Measurements from ENCODE around the gene MSTO1. TPM values are rescaled to one million over a fixed set of nuclear protein-coding genes. Genes with fewer than 3 reads are reported as not detected.

Gene MSTO1
- total RNA-seq, result 13.4 and 19.5 TPM in 2 replicates

GRCh38 chr1:155609515-155610256 is at the start of gene MSTO1:
Gene MSTO1, plus strand, starts transcription at chr1:155610218. Its CDS starts 31 bp downstream, at chr1:155610249.

GRCh38 chr1:155562581-155563376 is 47.2 kb upstream of the MSTO1 start, which contains the start of gene ASH1L:
Gene ASH1L, minus strand, starts transcription at chr1:155562803. Its CDS starts 41,284 bp downstream, at chr1:155521519.

Other genes with a start within 250 kb of the MSTO1 start
- gene ASH1L, start 47.4 kb upstream of the MSTO1 start, total RNA-seq, result 6.2 and 8.4 TPM in 2 replicates
- gene YY1AP1, start 78.6 kb downstream of the MSTO1 start, total RNA-seq, result 21.2 and 24.7 TPM in 2 replicates
- gene DAP3, start 78.9 kb downstream of the MSTO1 start, total RNA-seq, result 80.0 and 83.1 TPM in 2 replicates
- 13.6 and 16.8 TPM in 2 replicates for gene GON4L, start 247.0 kb downstream of the MSTO1 start, total RNA-seq
- 20.8 and 21.9 TPM in 2 replicates for gene SYT11, start 249.3 kb downstream of the MSTO1 start, total RNA-seq

All from bronchus fibroblast of lung (primary cell).